ENCODE measurements around the gene OR9A2. TPM values are rescaled to one million over a fixed set of nuclear protein-coding genes. Genes with fewer than 3 reads are reported as not detected.

The OR9A2 gene
- total and polyA plus RNA-seq, 7 donors: not detected

GRCh38 chr7:143016996-143017395 lies 9.9 kb downstream of the OR9A2 start:
- WGBS, 2 donors: 69 to 84% methylated on average over 2 of the region's 2 CpGs
- Histone ChIP-seq H3K9me3 (peaks cover 0 to 2% (median 0%) of the 10 kb centered on the region in 4 donors), H3K4me1 (peaks cover 0 to 20% (median 18%) of the 10 kb centered on the region in 4 donors), H3K27me3 (no peaks in the 10 kb centered on the region), H3K27ac (no peak overlapping the region), H3K36me3 (no peaks in the 10 kb centered on the region), H3K4me3 (no peak overlapping the region)
- no peak for DNase-seq
- intact Hi-C loops (cut with DNase I): loop anchor here (10.0 kb wide), 1 partner anchor 418 kb away; no protein-coding TSS in a partner anchor
- TF ChIP-seq CTCF (IDR thresholded peaks at IDR 0.05): no peak
- no peak for TF ChIP-seq POLR2AphosphoS5 (IDR thresholded peaks at IDR 0.05)
- TF ChIP-seq POLR2A (IDR thresholded peaks at IDR 0.05): no peak
- TF ChIP-seq EP300 (IDR thresholded peaks at IDR 0.05): no peak

- H3K9me3 ChIP-seq: peaks cover 0 to 2% (median 0%) of the 10 kb centered on the region in 4 donors
- DNase-seq: no peak
- intact Hi-C loops (cut with DNase I): loop anchor here (10.0 kb wide), 1 partner anchor 419 kb away; no protein-coding TSS in a partner anchor
- 77 to 83% methylated on average over 3 of the region's 3 CpGs for WGBS, 2 donors
- no peaks in the 10 kb centered on the region for H3K36me3 ChIP-seq
- no peak for TF ChIP-seq EP300 (IDR thresholded peaks at IDR 0.05)
- no peak for TF ChIP-seq POLR2AphosphoS5 (IDR thresholded peaks at IDR 0.05)
- TF ChIP-seq CTCF (IDR thresholded peaks at IDR 0.05): no peak
- no peak for TF ChIP-seq POLR2A (IDR thresholded peaks at IDR 0.05)
- H3K27ac ChIP-seq: no peak overlapping the region
- peaks cover 0 to 20% (median 18%) of the 10 kb centered on the region in 4 donors for H3K4me1 ChIP-seq
- no peak overlapping the region for H3K4me3 ChIP-seq
- no peaks in the 10 kb centered on the region for H3K27me3 ChIP-seq
Observed at GRCh38 chr7:143015926-143016490, 10.9 kb downstream of the OR9A2 start.

- no peak for DNase-seq
- Histone ChIP-seq H3K4me1 (peaks cover 0 to 20% (median 18%) of the 10 kb centered on the region in 4 donors), H3K27ac (no peak overlapping the region), H3K27me3 (no peaks in the 10 kb centered on the region), H3K9me3 (peaks cover 0 to 2% (median 0%) of the 10 kb centered on the region in 4 donors), H3K36me3 (no peaks in the 10 kb centered on the region), H3K4me3 (no peak overlapping the region)
- TF ChIP-seq CTCF (IDR thresholded peaks at IDR 0.05) (no peak), POLR2AphosphoS5 (IDR thresholded peaks at IDR 0.05) (no peak), EP300 (IDR thresholded peaks at IDR 0.05) (no peak), POLR2A (IDR thresholded peaks at IDR 0.05) (no peak)
- 58 to 59% methylated on average over 2 of the region's 2 CpGs for WGBS, 2 donors
- intact Hi-C loops (cut with DNase I): loop anchor here (10.0 kb wide), 1 partner anchor 420 kb away; no protein-coding TSS in a partner anchor
Observed at GRCh38 chr7:143015084-143015483, 11.8 kb downstream of the OR9A2 start.

GRCh38 chr7:143013893-143014292 lies 13.0 kb downstream of the OR9A2 start:
- H3K9me3 ChIP-seq: no peaks in the 10 kb centered on the region
- no peak for DNase-seq
- H3K27me3 ChIP-seq: no peaks in the 10 kb centered on the region
- H3K27ac ChIP-seq: peak overlapping the region; percentile 13 to 67 (median 47)
- H3K36me3 ChIP-seq: no peaks in the 10 kb centered on the region
- WGBS, 2 donors: 72 to 83% methylated on average over 5 of the region's 5 CpGs
- peaks cover 0 to 20% (median 18%) of the 10 kb centered on the region in 4 donors for H3K4me1 ChIP-seq
- intact Hi-C loops (cut with DNase I): loop anchor here (10.0 kb wide), 1 partner anchor 421 kb away; no protein-coding TSS in a partner anchor
- TF ChIP-seq CTCF (IDR thresholded peaks at IDR 0.05): no peak
- TF ChIP-seq POLR2AphosphoS5 (IDR thresholded peaks at IDR 0.05): peak in 3 of 4 donors; percentile 41 to 46 (median 45)
- no peak overlapping the region for H3K4me3 ChIP-seq
